ENCODE measurements around the gene FBRSL1. TPM values are rescaled to one million over a fixed set of nuclear protein-coding genes. Genes with fewer than 3 reads are reported as not detected.

Gene FBRSL1
- total and polyA plus RNA-seq, 4 donors, result 2.5 to 35.5 (median 5.6) TPM

GRCh38 chr12:132443091-132443490 lies 46.9 kb upstream of the FBRSL1 start:
- Histone ChIP-seq H3K4me1 (ENCODE audit: control insufficient read depth in 4 of 4, insufficient read depth in 4 of 4, low read length in 3 of 4) (peaks cover 0 to 3% (median 0%) of the 10 kb centered on the region in 4 donors), H3K36me3 (ENCODE audit: control insufficient read depth in 4 of 4, insufficient read depth in 3 of 4, low read depth in 1 of 4, low read length in 3 of 4) (no peaks in the 10 kb centered on the region), H3K4me3 (ENCODE audit: low read depth in 1 of 3, low read length in 3 of 3) (no peak overlapping the region), H3K9me3 (ENCODE audit: control insufficient read depth in 4 of 4, low read length in 3 of 4) (no peaks in the 10 kb centered on the region), H3K9ac (ENCODE audit: low read depth in 1 of 2, low read length in 2 of 2) (no peak overlapping the region), H3K27ac (ENCODE audit: low read depth in 1 of 2, low read length in 2 of 2) (no peak overlapping the region), H3K27me3 (ENCODE audit: control insufficient read depth in 4 of 4, insufficient read depth in 4 of 4, low read length in 3 of 4) (peaks cover 0 to 3% (median 0%) of the 10 kb centered on the region in 4 donors)
- DNase-seq (ENCODE audit: low spot score), result no peak
- WGBS, result 90% methylated on average over 25 of the region's 25 CpGs
- no peak for TF ChIP-seq REST (IDR thresholded peaks at IDR 0.05)
- TF ChIP-seq FOXA2 (IDR thresholded peaks at IDR 0.05), result no peak
- TF ChIP-seq MAX (IDR thresholded peaks at IDR 0.05), result no peak
- TF ChIP-seq YY1 (IDR thresholded peaks at IDR 0.05), result no peak
- TF ChIP-seq HNF4G (IDR thresholded peaks at IDR 0.05), result no peak
- TF ChIP-seq RAD21 (IDR thresholded peaks at IDR 0.05), result no peak
- TF ChIP-seq HNF4A (conservative IDR thresholded peaks at IDR 0.05), result no peak
- no peak for TF ChIP-seq NR2F2 (IDR thresholded peaks at IDR 0.05)
- no peak for TF ChIP-seq SP1 (IDR thresholded peaks at IDR 0.05)
- no peak for TF ChIP-seq RXRA (IDR thresholded peaks at IDR 0.05)
- TF ChIP-seq GABPA (IDR thresholded peaks at IDR 0.05 in 1 of 2, conservative IDR thresholded peaks at IDR 0.05 in 1 of 2), result no peak
- TF ChIP-seq, protein P1, sequence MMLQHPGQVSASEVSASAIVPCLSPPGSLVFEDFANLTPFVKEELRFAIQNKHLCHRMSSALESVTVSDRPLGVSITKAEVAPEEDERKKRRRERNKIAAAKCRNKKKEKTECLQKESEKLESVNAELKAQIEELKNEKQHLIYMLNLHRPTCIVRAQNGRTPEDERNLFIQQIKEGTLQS (IDR thresholded peaks at IDR 0.05), result no peak
- TF ChIP-seq, protein P2, sequence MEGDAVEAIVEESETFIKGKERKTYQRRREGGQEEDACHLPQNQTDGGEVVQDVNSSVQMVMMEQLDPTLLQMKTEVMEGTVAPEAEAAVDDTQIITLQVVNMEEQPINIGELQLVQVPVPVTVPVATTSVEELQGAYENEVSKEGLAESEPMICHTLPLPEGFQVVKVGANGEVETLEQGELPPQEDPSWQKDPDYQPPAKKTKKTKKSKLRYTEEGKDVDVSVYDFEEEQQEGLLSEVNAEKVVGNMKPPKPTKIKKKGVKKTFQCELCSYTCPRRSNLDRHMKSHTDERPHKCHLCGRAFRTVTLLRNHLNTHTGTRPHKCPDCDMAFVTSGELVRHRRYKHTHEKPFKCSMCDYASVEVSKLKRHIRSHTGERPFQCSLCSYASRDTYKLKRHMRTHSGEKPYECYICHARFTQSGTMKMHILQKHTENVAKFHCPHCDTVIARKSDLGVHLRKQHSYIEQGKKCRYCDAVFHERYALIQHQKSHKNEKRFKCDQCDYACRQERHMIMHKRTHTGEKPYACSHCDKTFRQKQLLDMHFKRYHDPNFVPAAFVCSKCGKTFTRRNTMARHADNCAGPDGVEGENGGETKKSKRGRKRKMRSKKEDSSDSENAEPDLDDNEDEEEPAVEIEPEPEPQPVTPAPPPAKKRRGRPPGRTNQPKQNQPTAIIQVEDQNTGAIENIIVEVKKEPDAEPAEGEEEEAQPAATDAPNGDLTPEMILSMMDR (IDR thresholded peaks at IDR 0.05; ENCODE audit: low read depth, low read length, missing input control), result no peak
- TF ChIP-seq JUND (IDR thresholded peaks at IDR 0.05), result no peak
- TF ChIP-seq ZBTB33 (IDR thresholded peaks at IDR 0.05), result no peak
- TF ChIP-seq FOXA1 (IDR thresholded peaks at IDR 0.05), result no peak

DNA sequence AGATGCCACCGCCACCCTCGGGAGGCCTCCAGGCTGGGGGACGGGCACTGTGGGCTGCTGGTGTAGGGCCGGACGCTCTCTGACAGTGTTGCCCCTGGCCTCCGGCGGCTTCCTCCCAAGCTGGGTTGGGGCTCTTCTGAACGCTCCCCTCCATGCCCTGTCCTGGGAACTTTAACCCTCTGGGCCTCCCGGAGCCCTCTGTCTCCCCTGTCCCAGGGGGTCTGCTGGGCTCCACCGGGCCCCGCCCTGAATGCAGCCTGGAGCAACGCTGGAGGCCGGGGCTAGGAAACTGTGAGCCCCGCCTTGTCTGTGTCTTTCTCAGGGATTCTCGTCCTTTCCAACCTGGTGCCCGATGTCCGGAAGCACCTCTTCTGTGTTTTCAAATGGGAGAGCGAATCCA lies 45.7 kb upstream of the FBRSL1 start:
- Histone ChIP-seq H3K4me3 (ENCODE audit: low read depth in 1 of 3, low read length in 3 of 3) (no peak overlapping the region), H3K9me3 (ENCODE audit: control insufficient read depth in 4 of 4, low read length in 3 of 4) (no peaks in the 10 kb centered on the region), H3K27me3 (ENCODE audit: control insufficient read depth in 4 of 4, insufficient read depth in 4 of 4, low read length in 3 of 4) (peaks cover 0 to 3% (median 0%) of the 10 kb centered on the region in 4 donors), H3K36me3 (ENCODE audit: control insufficient read depth in 4 of 4, insufficient read depth in 3 of 4, low read depth in 1 of 4, low read length in 3 of 4) (no peaks in the 10 kb centered on the region), H3K4me1 (ENCODE audit: control insufficient read depth in 4 of 4, insufficient read depth in 4 of 4, low read length in 3 of 4) (peaks cover 0 to 3% (median 0%) of the 10 kb centered on the region in 4 donors), H3K27ac (ENCODE audit: low read depth in 1 of 2, low read length in 2 of 2) (no peak overlapping the region), H3K9ac (ENCODE audit: low read depth in 1 of 2, low read length in 2 of 2) (no peak overlapping the region)
- no peak for DNase-seq (ENCODE audit: low spot score)
- WGBS, result 69% methylated on average over 18 of the region's 18 CpGs
- TF ChIP-seq, protein P1 (IDR thresholded peaks at IDR 0.05), result no peak
- TF ChIP-seq, protein P2 (IDR thresholded peaks at IDR 0.05; ENCODE audit: low read depth, low read length, missing input control), result no peak
- TF ChIP-seq HNF4A (conservative IDR thresholded peaks at IDR 0.05), result no peak
- TF ChIP-seq REST (IDR thresholded peaks at IDR 0.05), result no peak
- TF ChIP-seq EGR1 (IDR thresholded peaks at IDR 0.05; ENCODE audit: low read depth in 2 of 2), result no peak
- no peak for TF ChIP-seq NR2F2 (IDR thresholded peaks at IDR 0.05)
- no peak for TF ChIP-seq FOXA1 (IDR thresholded peaks at IDR 0.05)
- no peak for TF ChIP-seq GABPA (IDR thresholded peaks at IDR 0.05 in 1 of 2, conservative IDR thresholded peaks at IDR 0.05 in 1 of 2)
- no peak for TF ChIP-seq MAX (IDR thresholded peaks at IDR 0.05)

Measured in liver (tissue), 9 donors.